ENCODE data around the gene PSMD1. TPM values are rescaled to one million over a fixed set of nuclear protein-coding genes. Genes with fewer than 3 reads are reported as not detected.
"Not testable (repeated sequence)": the region's sequence is repeated elsewhere in the genome, so short reads cannot be mapped to it uniquely, and the experiment has no call there.

Gene PSMD1
- total RNA-seq, 4 donors from 2014 or later: 47.9 to 79.3 (median 61.9) TPM

GRCh38 chr2:231134910-231135655 lies 78.4 kb downstream of the PSMD1 start:
- Histone ChIP-seq H3K4me1 (peaks cover 0 to 18% (median 2%) of the 10 kb centered on the region in 4 donors), H3K4me3 (no peak overlapping the region), H3K36me3 (no peaks in the 10 kb centered on the region), H3K9me3 (no peaks in the 10 kb centered on the region), H3K27ac (no peak overlapping the region), H3K27me3 (no peaks in the 10 kb centered on the region)
- no peak for TF ChIP-seq EP300 (IDR thresholded peaks at IDR 0.05)
- no peak for TF ChIP-seq CTCF (IDR thresholded peaks at IDR 0.05)
- no peak for TF ChIP-seq POLR2A (IDR thresholded peaks at IDR 0.05)
- WGBS, 2 donors: 97 to 98% methylated on average over 1 of the region's 1 CpG
- DNase-seq (ENCODE audit: low spot score in 2 of 2): no peak

- peaks cover 0 to 5% (median 0%) of the 10 kb centered on the region in 3 donors for H3K36me3 ChIP-seq
- no peaks in the 10 kb centered on the region for H3K27me3 ChIP-seq
- peaks cover 0 to 18% (median 2%) of the 10 kb centered on the region in 4 donors for H3K4me1 ChIP-seq
- H3K9me3 ChIP-seq: no peaks in the 10 kb centered on the region
- 62 to 71% methylated on average over 8 of the region's 8 CpGs for WGBS, 2 donors
- no peak overlapping the region for H3K4me3 ChIP-seq
- no peak for DNase-seq (ENCODE audit: low spot score in 2 of 2)
- TF ChIP-seq EP300 (IDR thresholded peaks at IDR 0.05) (no peak), POLR2A (IDR thresholded peaks at IDR 0.05) (no peak), CTCF (IDR thresholded peaks at IDR 0.05) (no peak)
- H3K27ac ChIP-seq: no peak overlapping the region
These were observed 82.0 kb downstream of the PSMD1 start for GRCh38 chr2:231138699-231139098.

- no peak overlapping the region for H3K4me3 ChIP-seq
- DNase-seq (ENCODE audit: low spot score in 2 of 2): no peak
- H3K36me3 ChIP-seq: peaks cover 0 to 10% (median 0%) of the 10 kb centered on the region in 3 donors
- H3K27ac ChIP-seq: no peak overlapping the region
- H3K9me3 ChIP-seq: no peaks in the 10 kb centered on the region
- peaks cover 0 to 10% (median 2%) of the 10 kb centered on the region in 4 donors for H3K4me1 ChIP-seq
- H3K27me3 ChIP-seq: no peaks in the 10 kb centered on the region
- TF ChIP-seq POLR2A (IDR thresholded peaks at IDR 0.05) (no peak), CTCF (IDR thresholded peaks at IDR 0.05) (no peak), EP300 (IDR thresholded peaks at IDR 0.05) (no peak)
These were observed 83.1 kb downstream of the PSMD1 start for GRCh38 chr2:231139796-231140195.

- H3K9me3 ChIP-seq; H3K27me3 ChIP-seq; DNase-seq (ENCODE audit: low spot score in 2 of 2); H3K4me1 ChIP-seq; H3K27ac ChIP-seq; H3K4me3 ChIP-seq: not testable (repeated sequence)
- peaks cover 0 to 10% (median 0%) of the 10 kb centered on the region in 3 donors for H3K36me3 ChIP-seq
- 96 to 98% methylated on average over 8 of the region's 8 CpGs for WGBS, 2 donors
These were observed 84.1 kb downstream of the PSMD1 start for GRCh38 chr2:231140808-231141207.

GRCh38 chr2:231144896-231145295 lies 88.2 kb downstream of the PSMD1 start:
- H3K4me3 ChIP-seq: no peak overlapping the region
- no peak for DNase-seq (ENCODE audit: low spot score in 2 of 2)
- H3K4me1 ChIP-seq: peaks cover 0 to 1% (median 0%) of the 10 kb centered on the region in 4 donors
- peaks cover 0 to 42% (median 0%) of the 10 kb centered on the region in 3 donors for H3K36me3 ChIP-seq
- 96 to 97% methylated on average over 6 of the region's 6 CpGs for WGBS, 2 donors
- TF ChIP-seq CTCF (IDR thresholded peaks at IDR 0.05): no peak
- no peak for TF ChIP-seq EP300 (IDR thresholded peaks at IDR 0.05)
- TF ChIP-seq POLR2A (IDR thresholded peaks at IDR 0.05): no peak
- no peaks in the 10 kb centered on the region for H3K9me3 ChIP-seq
- no peaks in the 10 kb centered on the region for H3K27me3 ChIP-seq
- H3K27ac ChIP-seq: no peak overlapping the region
